GM12865 (cell line): ENCODE measurements around the gene DNER.
"Not testable (repeated sequence)": the region's sequence is repeated elsewhere in the genome, so short reads cannot be mapped to it uniquely, and the experiment has no call there.

Experiments
- DNase-seq: peaks from one replicate; pipeline ENCODE4 v3.0.0; 2010; ENCODE audit warnings: low read depth
- H3K4me3 ChIP-seq: 2 replicates; pipeline ENCODE4 v1.5.1; 2011; ENCODE audit warnings: mild to moderate bottlenecking, low read depth, low read length, control low read depth
- CTCF ChIP-seq: IDR thresholded peaks from 2 replicates; pipeline ENCODE4 v1.5.1; 2011; ENCODE audit warnings: low read length, control low read depth, low read depth, inconsistent platforms; ENCODE audit not compliant: insufficient read depth; ENCODE audit errors: missing control alignments

The DNER gene

GRCh38 chr2:229701062-229701461 lies 13.3 kb downstream of the DNER start:
- H3K4me3 ChIP-seq = no peak overlapping the region
- TF ChIP-seq CTCF = no peak
- DNase-seq = no peak

- H3K4me3 ChIP-seq = no peak overlapping the region
- TF ChIP-seq CTCF = no peak
- DNase-seq = no peak
These were observed 18.4 kb downstream of the DNER start for GRCh38 chr2:229695961-229696360.

GRCh38 chr2:229693845-229694244 lies 20.5 kb downstream of the DNER start:
- not testable (repeated sequence) for H3K4me3 ChIP-seq, DNase-seq

- DNase-seq = no peak
- no peak overlapping the region for H3K4me3 ChIP-seq
- no peak for TF ChIP-seq CTCF
These were observed 22.7 kb downstream of the DNER start for GRCh38 chr2:229691631-229692030.

- DNase-seq = no peak
- H3K4me3 ChIP-seq = no peak overlapping the region
- no peak for TF ChIP-seq CTCF
These were observed 25.0 kb downstream of the DNER start for GRCh38 chr2:229689307-229689839.

- no peak for DNase-seq
- TF ChIP-seq CTCF = no peak
- no peak overlapping the region for H3K4me3 ChIP-seq
These were observed 26.2 kb downstream of the DNER start for GRCh38 chr2:229688141-229688540.

- H3K4me3 ChIP-seq = no peak overlapping the region
- DNase-seq = no peak
- no peak for TF ChIP-seq CTCF
These were observed 28.0 kb downstream of the DNER start for GRCh38 chr2:229686122-229686919.
